Smooth muscle cell (in vitro differentiated cells): ENCODE data around the gene CDCA5. TPM values are rescaled to one million over a fixed set of nuclear protein-coding genes. Genes with fewer than 3 reads are reported as not detected.

Experiments
- DNase-seq: peaks from one replicate; lab custom pipeline; 2025; ENCODE audit not compliant: unreplicated experiment; lab: John Stamatoyannopoulos, UW
- H2AFZ ChIP-seq: fragments of 200-600 bp; sonication (generic); 2 replicates; pipeline ENCODE4 v1.6.0; 2016; ENCODE audit warnings: antibody characterized with exemption, low read depth, mild to moderate bottlenecking
- H3F3A ChIP-seq: fragments of 200-600 bp; sonication (generic); 2 replicates; pipeline ENCODE4 v1.6.0; 2017; ENCODE audit warnings: antibody characterized with exemption, low read depth
- H3K27ac ChIP-seq: fragments of 200-600 bp; sonication (generic); 2 replicates; pipeline ENCODE4 v1.5.1; 2016; ENCODE audit warnings: low read depth, mild to moderate bottlenecking
- H3K27me3 ChIP-seq: fragments of 200-600 bp; sonication (generic); 2 replicates; pipeline ENCODE4 v1.6.1; 2016; ENCODE audit warnings: low read depth, mild to moderate bottlenecking
- H3K36me3 ChIP-seq: fragments of 200-600 bp; sonication (generic); 2 replicates; pipeline ENCODE4 v1.5.1; 2016; ENCODE audit warnings: low read depth
- H3K4me1 ChIP-seq: fragments of 200-600 bp; sonication (generic); 2 replicates; pipeline ENCODE4 v1.5.1; 2016; ENCODE audit warnings: low read depth
- H3K4me2 ChIP-seq: fragments of 200-600 bp; sonication (generic); 2 replicates; pipeline ENCODE4 v1.6.0; 2016; ENCODE audit warnings: mild to moderate bottlenecking
- H3K4me3 ChIP-seq: fragments of 200-600 bp; sonication (generic); 2 replicates; pipeline ENCODE4 v1.5.1; 2016; ENCODE audit warnings: mild to moderate bottlenecking
- H3K79me2 ChIP-seq: fragments of 200-600 bp; sonication (generic); 2 replicates; pipeline ENCODE4 v1.6.0; 2016; ENCODE audit warnings: low read depth, mild to moderate bottlenecking
- H3K9ac ChIP-seq: fragments of 200-600 bp; sonication (generic); 2 replicates; pipeline ENCODE4 v1.6.0; 2016; ENCODE audit warnings: low read depth
- H3K9me3 ChIP-seq: fragments of 200-600 bp; sonication (generic); replicated peaks from 2 replicates; pipeline ENCODE4 v1.5.1; 2016; ENCODE audit warnings: low read depth
- H4K20me1 ChIP-seq: fragments of 200-600 bp; sonication (generic); 2 replicates; pipeline ENCODE4 v1.6.0; 2016; ENCODE audit warnings: low read depth
- WGBS: methylation state at CpG from one replicate; pipeline ENCODE4 v1.1.7; 2016; ENCODE audit warnings: low lambda C conversion rate; 5-methylcytosine and 5-hydroxymethylcytosine counted together
- polyA plus RNA-seq: library from polyadenylated mRNA; unstranded; fragments of >200 nt; fragmentation: Nextera tagmentation; extraction: Ambion mirVana; gene quantifications from 2 replicates; pipeline ENCODE4 v1.2.1, GENCODE V29; 2016
- total RNA-seq: library from RNA; depleted of rRNA; stranded (reverse); fragments of >200 nt; gene quantifications from 2 replicates; pipeline ENCODE4 v1.2.3, GENCODE V29; 2014
- TF ChIP-seq, protein P1 (sequence below): fragments of 200-600 bp; sonication (generic); IDR thresholded peaks from 2 replicates; pipeline ENCODE4 v1.5.1; 2017; ENCODE audit warnings: borderline replicate concordance, mild to moderate bottlenecking, antibody characterized with exemption; ENCODE audit not compliant: insufficient read depth, poor library complexity, severe bottlenecking

CDCA5 gene
- total and polyA plus RNA-seq, 2 experiments from 2014 or later, result 8.0 to 11.2 TPM

DNA sequence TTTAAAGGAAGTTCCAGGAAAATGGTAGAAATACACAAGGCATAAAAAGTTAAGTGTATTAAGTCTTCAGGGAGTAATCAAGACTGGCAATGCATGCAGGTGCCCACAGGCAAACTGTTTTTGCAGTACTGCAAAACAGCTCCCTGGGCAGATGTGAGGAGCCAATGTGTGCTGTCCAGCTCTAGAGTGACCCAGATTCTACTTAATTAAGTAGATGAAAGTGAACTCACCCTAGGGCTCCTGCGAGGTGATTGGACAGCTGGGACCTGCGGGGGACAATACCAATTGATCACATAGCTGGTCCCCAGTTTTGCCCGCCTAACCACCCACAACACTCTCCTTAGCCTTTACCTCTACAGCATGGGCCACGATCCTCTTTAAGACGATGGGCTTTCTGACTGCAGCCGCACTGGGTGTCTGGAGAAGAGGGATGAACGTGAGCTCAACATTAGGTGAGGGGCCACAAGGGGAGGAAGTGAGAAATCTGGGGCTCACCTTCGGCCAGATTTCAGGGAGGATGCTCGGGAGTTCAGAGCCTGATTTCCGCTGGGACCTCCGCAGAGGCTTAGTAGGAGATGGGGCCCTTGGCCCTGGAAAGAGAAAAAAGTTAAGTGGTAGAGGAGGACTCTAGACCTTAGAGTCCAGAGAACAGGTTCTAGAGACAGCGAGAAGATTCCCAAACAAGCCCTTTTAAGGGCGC is 556 bp downstream of the CDCA5 start:
- Histone ChIP-seq H3K27ac (no peak overlapping the region), H4K20me1 (no peaks in the 10 kb centered on the region), H3K4me2 (peak overlapping the region; percentile 82), H2AFZ (peak overlapping the region; percentile 92), H3K4me3 (peak overlapping the region; percentile 81), H3K4me1 (peaks cover 11% of the 10 kb centered on the region), H3F3A (no peaks in the 10 kb centered on the region), H3K79me2 (peaks cover 32% of the 10 kb centered on the region), H3K27me3 (no peaks in the 10 kb centered on the region), H3K36me3 (no peaks in the 10 kb centered on the region), H3K9ac (peak overlapping the region; percentile 94), H3K9me3 (no peaks in the 10 kb centered on the region)
- TF ChIP-seq, protein P1, sequence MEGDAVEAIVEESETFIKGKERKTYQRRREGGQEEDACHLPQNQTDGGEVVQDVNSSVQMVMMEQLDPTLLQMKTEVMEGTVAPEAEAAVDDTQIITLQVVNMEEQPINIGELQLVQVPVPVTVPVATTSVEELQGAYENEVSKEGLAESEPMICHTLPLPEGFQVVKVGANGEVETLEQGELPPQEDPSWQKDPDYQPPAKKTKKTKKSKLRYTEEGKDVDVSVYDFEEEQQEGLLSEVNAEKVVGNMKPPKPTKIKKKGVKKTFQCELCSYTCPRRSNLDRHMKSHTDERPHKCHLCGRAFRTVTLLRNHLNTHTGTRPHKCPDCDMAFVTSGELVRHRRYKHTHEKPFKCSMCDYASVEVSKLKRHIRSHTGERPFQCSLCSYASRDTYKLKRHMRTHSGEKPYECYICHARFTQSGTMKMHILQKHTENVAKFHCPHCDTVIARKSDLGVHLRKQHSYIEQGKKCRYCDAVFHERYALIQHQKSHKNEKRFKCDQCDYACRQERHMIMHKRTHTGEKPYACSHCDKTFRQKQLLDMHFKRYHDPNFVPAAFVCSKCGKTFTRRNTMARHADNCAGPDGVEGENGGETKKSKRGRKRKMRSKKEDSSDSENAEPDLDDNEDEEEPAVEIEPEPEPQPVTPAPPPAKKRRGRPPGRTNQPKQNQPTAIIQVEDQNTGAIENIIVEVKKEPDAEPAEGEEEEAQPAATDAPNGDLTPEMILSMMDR, result no peak
- no peak for DNase-seq
- 7% methylated on average over 12 of the region's 13 CpGs for WGBS

DNA sequence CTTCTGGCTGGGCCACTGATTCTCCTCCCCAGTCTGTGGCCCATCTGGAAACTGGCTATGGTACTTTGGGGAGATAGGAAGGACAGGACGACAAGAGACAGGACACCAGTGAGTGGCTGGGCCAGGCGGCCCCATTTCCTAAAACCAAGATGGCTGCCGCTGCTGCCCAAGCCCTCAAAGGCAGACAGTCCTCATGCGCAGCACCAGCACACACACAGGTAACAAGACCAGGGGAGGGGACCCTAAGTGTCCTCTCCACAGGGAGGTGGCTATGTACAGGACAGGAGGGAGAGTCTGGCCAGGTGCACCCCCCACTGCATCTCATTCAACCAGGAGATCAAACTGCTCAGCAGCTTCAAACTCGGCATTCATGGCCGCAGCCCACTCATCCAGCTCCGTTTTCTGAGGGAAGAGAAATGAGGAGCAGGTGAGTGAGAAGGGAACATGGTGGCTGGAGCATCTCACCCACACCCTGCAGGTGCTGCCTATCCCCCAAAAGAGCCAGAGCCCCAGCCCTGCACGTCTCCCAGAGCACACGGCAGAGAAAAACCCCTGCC is 5.0 kb downstream of the CDCA5 start:
- Histone ChIP-seq H3K79me2 (peaks cover 19% of the 10 kb centered on the region), H3K27me3 (no peaks in the 10 kb centered on the region), H2AFZ (no peak overlapping the region), H3K27ac (no peak overlapping the region), H3K4me2 (no peak overlapping the region), H3F3A (no peaks in the 10 kb centered on the region), H3K4me3 (no peak overlapping the region), H3K4me1 (peaks cover 8% of the 10 kb centered on the region), H3K9me3 (no peaks in the 10 kb centered on the region), H4K20me1 (no peaks in the 10 kb centered on the region), H3K36me3 (no peaks in the 10 kb centered on the region), H3K9ac (no peak overlapping the region)
- 95% methylated on average over 9 of the region's 9 CpGs for WGBS
- no peak for DNase-seq
- TF ChIP-seq, protein P1, result no peak

DNA sequence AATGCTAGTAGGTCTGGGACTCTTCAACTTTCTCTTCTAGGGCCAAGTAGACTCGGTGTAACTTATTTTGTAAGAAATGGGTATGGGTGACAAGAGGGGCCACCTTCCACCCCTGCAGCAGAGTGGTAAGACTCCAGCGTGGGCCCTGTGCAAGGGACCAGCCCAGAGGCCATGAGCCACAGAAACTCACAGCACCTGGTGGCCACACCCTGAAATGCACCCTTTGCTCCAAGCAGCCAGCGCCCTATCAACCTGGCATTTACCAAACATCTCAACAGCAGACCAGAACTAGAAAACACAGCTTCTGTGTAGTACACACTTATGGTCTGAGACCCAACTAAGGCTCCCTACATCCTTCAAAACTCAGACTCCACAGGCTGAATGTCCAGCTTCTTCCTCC is 5.7 kb downstream of the CDCA5 start:
- H3F3A ChIP-seq, result no peaks in the 10 kb centered on the region
- H3K27ac ChIP-seq, result no peak overlapping the region
- no peak overlapping the region for H2AFZ ChIP-seq
- no peaks in the 10 kb centered on the region for H4K20me1 ChIP-seq
- no peaks in the 10 kb centered on the region for H3K36me3 ChIP-seq
- TF ChIP-seq, protein P1, result peak; percentile 42
- H3K4me1 ChIP-seq, result peaks cover 7% of the 10 kb centered on the region
- H3K4me3 ChIP-seq, result no peak overlapping the region
- no peak for DNase-seq
- peaks cover 15% of the 10 kb centered on the region for H3K79me2 ChIP-seq
- 60% methylated on average over 3 of the region's 3 CpGs for WGBS
- H3K9me3 ChIP-seq, result no peaks in the 10 kb centered on the region
- no peak overlapping the region for H3K9ac ChIP-seq
- no peak overlapping the region for H3K4me2 ChIP-seq
- no peaks in the 10 kb centered on the region for H3K27me3 ChIP-seq
